HCT116 (cell line): ENCODE measurements around the gene CD207.

Source experiments
- JUND ChIP-seq: IDR thresholded peaks from 2 replicates; pipeline ENCODE4 v1.6.1; 2012
- TF ChIP-seq, protein P1 (sequence below): IDR thresholded peaks from 2 replicates; pipeline ENCODE4 v1.6.1; 2012
- TF ChIP-seq, protein P2 (sequence below), 3 experiments: fragments of 200-600 bp in 1 of 3; sonication (generic) in 1 of 3; IDR thresholded peaks in 2 of 3; conservative IDR thresholded peaks in 1 of 3; 2 replicates each; pipeline ENCODE4 v1.5.1; 2012 to 2017; ENCODE audit warnings: low read depth in 2 of 3, low read length in 2 of 3, antibody characterized with exemption in 1 of 3, borderline replicate concordance in 1 of 3, control low read depth in 1 of 3, mild to moderate bottlenecking in 1 of 3, mixed read lengths in 1 of 3, mixed run types in 1 of 3, moderate library complexity in 1 of 3; ENCODE audit not compliant: insufficient read depth in 1 of 3
- TF ChIP-seq, protein P3 (sequence below): IDR thresholded peaks from 2 replicates; pipeline ENCODE4 v1.6.1; 2012

DNA sequence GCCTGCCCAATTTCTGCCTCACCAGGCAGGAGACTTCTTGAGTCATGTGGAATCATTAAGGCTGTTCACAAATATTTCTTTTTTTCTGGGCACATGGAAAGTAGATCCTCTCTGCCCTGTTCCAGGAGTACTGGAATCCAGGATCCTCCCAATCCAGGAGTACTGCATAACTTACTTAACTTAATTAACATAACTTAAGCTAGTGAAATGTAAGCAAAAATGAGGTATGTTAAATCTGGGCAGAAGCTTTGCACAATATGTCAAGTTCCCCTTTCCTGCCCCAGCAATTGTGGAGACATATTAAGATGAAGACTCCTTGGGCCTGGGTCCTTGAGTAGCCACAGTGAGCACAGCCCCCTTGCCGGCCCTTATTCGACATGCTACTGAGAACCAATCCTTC lies 3.2 kb downstream of the CD207 start:
- TF ChIP-seq, protein P1, sequence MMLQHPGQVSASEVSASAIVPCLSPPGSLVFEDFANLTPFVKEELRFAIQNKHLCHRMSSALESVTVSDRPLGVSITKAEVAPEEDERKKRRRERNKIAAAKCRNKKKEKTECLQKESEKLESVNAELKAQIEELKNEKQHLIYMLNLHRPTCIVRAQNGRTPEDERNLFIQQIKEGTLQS, result no peak
- TF ChIP-seq JUND, result no peak
- TF ChIP-seq, protein P2, sequence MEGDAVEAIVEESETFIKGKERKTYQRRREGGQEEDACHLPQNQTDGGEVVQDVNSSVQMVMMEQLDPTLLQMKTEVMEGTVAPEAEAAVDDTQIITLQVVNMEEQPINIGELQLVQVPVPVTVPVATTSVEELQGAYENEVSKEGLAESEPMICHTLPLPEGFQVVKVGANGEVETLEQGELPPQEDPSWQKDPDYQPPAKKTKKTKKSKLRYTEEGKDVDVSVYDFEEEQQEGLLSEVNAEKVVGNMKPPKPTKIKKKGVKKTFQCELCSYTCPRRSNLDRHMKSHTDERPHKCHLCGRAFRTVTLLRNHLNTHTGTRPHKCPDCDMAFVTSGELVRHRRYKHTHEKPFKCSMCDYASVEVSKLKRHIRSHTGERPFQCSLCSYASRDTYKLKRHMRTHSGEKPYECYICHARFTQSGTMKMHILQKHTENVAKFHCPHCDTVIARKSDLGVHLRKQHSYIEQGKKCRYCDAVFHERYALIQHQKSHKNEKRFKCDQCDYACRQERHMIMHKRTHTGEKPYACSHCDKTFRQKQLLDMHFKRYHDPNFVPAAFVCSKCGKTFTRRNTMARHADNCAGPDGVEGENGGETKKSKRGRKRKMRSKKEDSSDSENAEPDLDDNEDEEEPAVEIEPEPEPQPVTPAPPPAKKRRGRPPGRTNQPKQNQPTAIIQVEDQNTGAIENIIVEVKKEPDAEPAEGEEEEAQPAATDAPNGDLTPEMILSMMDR (IDR thresholded peaks at IDR 0.05 in 2 of 3, conservative IDR thresholded peaks at IDR 0.05 in 1 of 3; ENCODE audit: borderline replicate concordance in 1 of 3, insufficient read depth in 1 of 3, low read depth in 2 of 3, low read length in 2 of 3), result no peak
- TF ChIP-seq, protein P3, sequence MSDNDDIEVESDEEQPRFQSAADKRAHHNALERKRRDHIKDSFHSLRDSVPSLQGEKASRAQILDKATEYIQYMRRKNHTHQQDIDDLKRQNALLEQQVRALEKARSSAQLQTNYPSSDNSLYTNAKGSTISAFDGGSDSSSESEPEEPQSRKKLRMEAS, result no peak
